Stimulated activated naive CD8-positive, alpha-beta T cell treated with anti-CD3 and anti-CD28 coated beads, Interleukin-15, Interleukin-2, amounts not matched to agents 100 ng/mL and 50 ng/mL, for 24 hours (primary cell): ENCODE data around the gene ERN2.
A peak's percentile ranks its signal among the peaks of the same experiment; 100 is the strongest.

Experiments used
- H3K27ac Mint-ChIP-seq: one replicate; pipeline ENCODE4 v1.8.0; 2021; ENCODE audit warnings: mild to moderate bottlenecking, mixed read lengths
- H3K27me3 Mint-ChIP-seq: one replicate; pipeline ENCODE4 v1.8.0; 2021; ENCODE audit warnings: mixed read lengths
- H3K36me3 Mint-ChIP-seq: one replicate; pipeline ENCODE4 v1.8.0; 2021; ENCODE audit warnings: low read depth, mixed read lengths
- H3K4me1 Mint-ChIP-seq: one replicate; pipeline ENCODE4 v1.8.0; 2021; ENCODE audit warnings: low read depth, mixed read lengths
- H3K4me3 Mint-ChIP-seq: one replicate; pipeline ENCODE4 v1.8.0; 2021; ENCODE audit warnings: mild to moderate bottlenecking, mixed read lengths
- H3K9me3 Mint-ChIP-seq: one replicate; pipeline ENCODE4 v1.8.0; 2021; ENCODE audit warnings: mixed read lengths

The ERN2 gene

GRCh38 chr16:23679986-23680336, 33.1 kb downstream of the ERN2 start:
- Mint-ChIP-seq H3K9me3 (no peaks in the 10 kb centered on the region), H3K36me3 (peaks cover 38% of the 10 kb centered on the region), H3K27ac (no peak overlapping the region), H3K4me3 (peak overlapping the region; percentile 92), H3K27me3 (no peaks in the 10 kb centered on the region), H3K4me1 (peaks cover 19% of the 10 kb centered on the region)

DNA sequence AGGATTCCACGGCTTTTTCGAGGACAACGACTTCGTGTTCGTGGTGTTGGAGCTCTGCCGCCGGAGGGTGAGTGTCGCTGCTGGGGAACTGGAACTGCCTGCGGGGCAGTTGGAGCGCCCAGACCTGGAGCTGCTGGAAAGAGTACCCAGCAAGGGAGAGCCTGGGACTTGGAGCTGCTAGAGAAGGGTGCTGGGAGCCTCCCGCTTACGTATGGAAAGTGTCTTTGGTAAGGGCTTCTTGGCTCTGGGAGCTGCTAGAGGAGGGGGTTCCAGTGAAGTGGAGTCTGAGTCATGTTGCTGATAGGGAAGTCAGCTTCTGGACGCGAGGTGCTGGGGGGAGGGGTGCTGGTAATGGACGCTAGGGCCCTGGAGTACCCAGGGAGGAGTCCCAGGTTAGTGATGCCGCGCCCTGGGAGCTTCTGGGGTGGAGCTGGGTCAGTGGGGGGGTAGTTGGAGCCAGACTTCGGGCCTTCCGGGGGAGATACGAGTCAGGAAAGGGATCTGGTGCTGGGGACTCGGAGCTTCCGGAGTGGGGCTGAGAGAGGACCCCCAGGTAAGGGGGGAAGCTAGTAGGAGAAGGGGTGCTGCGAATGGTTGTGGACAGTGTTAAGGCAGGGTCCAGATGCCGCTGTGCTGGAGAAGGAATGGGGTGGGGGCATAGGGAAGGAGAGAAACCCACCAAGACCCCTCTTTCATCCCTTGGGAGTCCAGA, 33.6 kb downstream of the ERN2 start:
- H3K4me3 Mint-ChIP-seq, result peak overlapping the region; percentile 92
- H3K27me3 Mint-ChIP-seq, result no peaks in the 10 kb centered on the region
- H3K4me1 Mint-ChIP-seq, result peaks cover 19% of the 10 kb centered on the region
- no peaks in the 10 kb centered on the region for H3K9me3 Mint-ChIP-seq
- peaks cover 35% of the 10 kb centered on the region for H3K36me3 Mint-ChIP-seq
- peak overlapping the region; percentile 49 for H3K27ac Mint-ChIP-seq

- peaks cover 30% of the 10 kb centered on the region for H3K36me3 Mint-ChIP-seq
- peak within 1 kb of the TSS; percentile 92 for H3K4me3 Mint-ChIP-seq
- H3K9me3 Mint-ChIP-seq, result no peaks in the 10 kb centered on the region
- H3K27me3 Mint-ChIP-seq, result no peaks in the 10 kb centered on the region
- H3K4me1 Mint-ChIP-seq, result peaks cover 19% of the 10 kb centered on the region
- H3K27ac Mint-ChIP-seq, result peak within 1 kb of the TSS; percentile 49
Measured at GRCh38 chr16:23678430-23679273, 34.4 kb downstream of the ERN2 start, which contains the start of gene PLK1. Gene PLK1 (plus strand): TSS chr16:23678889. CDS start chr16:23678933, 44 bp downstream.

DNA sequence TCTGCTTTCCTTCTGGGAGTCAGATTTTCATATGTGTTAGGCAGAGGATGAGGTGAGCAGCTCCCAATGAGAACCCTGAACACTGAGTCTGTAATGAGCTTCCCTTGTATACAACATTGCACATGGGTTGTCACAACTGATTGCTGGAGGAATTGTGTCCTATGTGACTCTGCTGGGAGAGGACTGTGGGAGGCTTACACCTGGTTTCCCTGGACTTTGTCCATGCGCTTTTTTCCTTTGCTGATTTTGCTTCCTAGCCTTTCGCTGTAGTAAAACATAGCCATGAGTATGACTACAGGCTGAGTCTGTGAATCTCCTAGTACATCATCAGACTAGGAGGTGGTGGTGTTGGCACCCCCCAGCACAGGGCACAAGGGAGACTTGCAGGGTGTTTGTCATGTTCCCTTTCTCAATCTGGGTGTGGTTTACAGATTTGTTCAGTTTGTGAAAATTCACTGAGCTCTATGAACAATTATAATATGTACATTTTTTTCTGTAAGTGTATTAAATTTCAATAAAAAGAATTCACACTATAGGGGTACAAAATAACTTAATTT, 36.0 kb downstream of the ERN2 start:
- H3K4me3 Mint-ChIP-seq, result no peak overlapping the region
- H3K27me3 Mint-ChIP-seq, result no peaks in the 10 kb centered on the region
- no peak overlapping the region for H3K27ac Mint-ChIP-seq
- no peaks in the 10 kb centered on the region for H3K9me3 Mint-ChIP-seq
- H3K36me3 Mint-ChIP-seq, result peaks cover 29% of the 10 kb centered on the region
- peaks cover 19% of the 10 kb centered on the region for H3K4me1 Mint-ChIP-seq

DNA sequence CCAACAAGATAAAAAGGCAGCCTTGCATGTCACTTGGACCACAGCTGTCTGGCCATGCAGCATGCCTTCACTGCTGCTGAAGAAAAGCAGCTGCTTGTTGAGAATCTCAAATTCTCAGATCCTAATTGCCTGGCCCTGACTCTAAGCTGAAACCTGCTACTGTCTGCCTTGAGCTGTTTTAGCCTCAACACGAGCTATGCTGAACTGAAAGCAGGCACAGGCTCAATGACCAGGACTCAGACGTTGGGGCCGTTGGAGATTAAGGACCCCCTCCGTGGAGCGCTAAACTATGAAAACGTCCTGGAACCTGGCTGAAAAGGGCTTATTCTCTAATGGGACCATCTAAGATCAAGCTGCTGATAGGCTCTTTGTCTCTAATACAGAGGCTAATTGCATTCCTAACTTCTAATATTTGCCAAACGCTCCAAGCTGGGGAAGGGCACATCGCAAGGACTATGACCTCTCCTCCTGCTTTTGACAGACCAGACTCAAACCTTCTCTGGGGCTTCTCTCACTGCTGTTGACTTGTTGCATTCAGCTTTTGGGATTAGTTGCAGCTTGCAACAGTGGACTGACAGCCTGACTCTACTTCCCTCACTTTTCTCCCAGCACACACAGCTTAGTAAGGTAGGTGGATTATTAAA, 38.9 kb downstream of the ERN2 start:
- Mint-ChIP-seq H3K4me1 (peaks cover 27% of the 10 kb centered on the region), H3K36me3 (peaks cover 33% of the 10 kb centered on the region), H3K27ac (no peak overlapping the region), H3K4me3 (no peak overlapping the region), H3K9me3 (no peaks in the 10 kb centered on the region), H3K27me3 (no peaks in the 10 kb centered on the region)

DNA sequence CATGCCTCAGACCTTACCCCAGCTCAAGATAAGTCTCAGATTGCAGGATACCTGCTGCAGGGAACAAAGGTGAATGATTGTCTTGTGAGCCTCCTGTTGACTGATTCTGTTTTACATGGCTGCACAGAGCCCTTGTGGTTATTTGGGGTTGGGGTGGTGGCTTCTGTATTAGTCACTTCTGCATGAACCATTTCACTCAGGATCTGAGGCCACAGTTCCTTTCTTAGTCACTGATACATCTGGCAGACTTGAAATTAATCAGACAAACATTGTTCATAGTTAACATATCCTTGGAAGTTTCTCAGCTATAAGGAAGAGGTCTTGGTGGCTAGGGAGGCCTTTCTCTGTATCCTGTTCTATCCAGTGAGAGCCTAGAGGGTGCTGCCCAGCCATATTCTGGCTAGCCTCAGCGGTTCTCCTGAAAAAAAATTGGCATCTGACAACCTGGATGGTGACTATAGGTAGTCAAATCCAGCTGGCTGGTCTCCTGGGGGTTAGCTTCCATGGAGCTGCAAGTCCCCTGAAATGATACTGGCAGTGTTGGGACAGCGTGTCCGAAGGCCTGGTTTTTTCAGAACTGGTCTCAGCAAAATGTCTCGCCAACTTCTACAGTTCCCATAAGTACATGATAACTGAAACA, 42.8 kb downstream of the ERN2 start:
- Mint-ChIP-seq H3K4me1 (peaks cover 22% of the 10 kb centered on the region), H3K27me3 (no peaks in the 10 kb centered on the region), H3K36me3 (peaks cover 70% of the 10 kb centered on the region), H3K27ac (peak overlapping the region; percentile 36), H3K4me3 (no peak overlapping the region), H3K9me3 (no peaks in the 10 kb centered on the region)

- Mint-ChIP-seq H3K4me1 (peaks cover 22% of the 10 kb centered on the region), H3K36me3 (peaks cover 84% of the 10 kb centered on the region), H3K4me3 (no peak overlapping the region), H3K27me3 (no peaks in the 10 kb centered on the region), H3K27ac (no peak overlapping the region), H3K9me3 (no peaks in the 10 kb centered on the region)
Measured at GRCh38 chr16:23668873-23669272, 44.1 kb downstream of the ERN2 start.

DNA sequence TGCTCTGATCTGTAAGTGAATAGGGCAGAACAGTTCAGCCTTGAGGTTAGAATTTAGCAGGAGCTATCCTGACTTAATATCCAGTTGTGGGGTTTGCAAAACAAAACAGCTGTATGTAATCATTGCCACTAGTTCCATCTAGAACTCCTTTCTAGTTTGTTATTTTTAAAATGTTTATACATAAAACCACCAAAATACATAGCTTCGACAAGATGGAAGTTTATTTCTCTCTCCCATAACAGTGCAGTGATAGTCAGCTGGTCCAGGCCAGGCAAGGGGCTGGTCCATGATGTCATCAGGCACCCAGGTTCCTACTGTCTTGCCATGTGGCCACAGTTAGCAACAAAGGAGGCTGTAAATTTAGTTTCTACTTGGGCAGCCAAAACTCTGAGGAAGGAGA, 44.8 kb downstream of the ERN2 start:
- Mint-ChIP-seq H3K9me3 (no peaks in the 10 kb centered on the region), H3K4me3 (no peak overlapping the region), H3K36me3 (peaks cover 82% of the 10 kb centered on the region), H3K27me3 (no peaks in the 10 kb centered on the region), H3K27ac (no peak overlapping the region), H3K4me1 (peaks cover 22% of the 10 kb centered on the region)

DNA sequence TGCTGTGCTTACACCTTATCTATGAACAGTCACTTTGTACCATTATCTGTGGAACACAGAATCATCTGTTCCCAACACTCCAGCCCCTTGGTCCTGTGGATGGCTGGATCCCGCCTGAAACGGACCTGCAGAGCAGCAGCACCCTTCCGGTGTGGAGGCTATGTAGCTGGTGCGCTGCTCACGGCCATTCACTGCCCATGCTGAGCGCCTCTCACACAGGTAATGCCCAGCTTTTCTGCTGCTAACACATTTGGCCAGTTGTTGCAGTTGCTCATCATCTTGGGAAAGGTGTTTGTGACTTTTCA, 45.7 kb downstream of the ERN2 start:
- Mint-ChIP-seq H3K36me3 (peaks cover 89% of the 10 kb centered on the region), H3K4me3 (no peak overlapping the region), H3K4me1 (peaks cover 22% of the 10 kb centered on the region), H3K9me3 (no peaks in the 10 kb centered on the region), H3K27me3 (no peaks in the 10 kb centered on the region), H3K27ac (no peak overlapping the region)

- Mint-ChIP-seq H3K4me1 (peaks cover 22% of the 10 kb centered on the region), H3K9me3 (no peaks in the 10 kb centered on the region), H3K36me3 (peaks cover 93% of the 10 kb centered on the region), H3K27ac (no peak overlapping the region), H3K27me3 (no peaks in the 10 kb centered on the region), H3K4me3 (no peak overlapping the region)
Measured at GRCh38 chr16:23666571-23667354, 46.3 kb downstream of the ERN2 start.

DNA sequence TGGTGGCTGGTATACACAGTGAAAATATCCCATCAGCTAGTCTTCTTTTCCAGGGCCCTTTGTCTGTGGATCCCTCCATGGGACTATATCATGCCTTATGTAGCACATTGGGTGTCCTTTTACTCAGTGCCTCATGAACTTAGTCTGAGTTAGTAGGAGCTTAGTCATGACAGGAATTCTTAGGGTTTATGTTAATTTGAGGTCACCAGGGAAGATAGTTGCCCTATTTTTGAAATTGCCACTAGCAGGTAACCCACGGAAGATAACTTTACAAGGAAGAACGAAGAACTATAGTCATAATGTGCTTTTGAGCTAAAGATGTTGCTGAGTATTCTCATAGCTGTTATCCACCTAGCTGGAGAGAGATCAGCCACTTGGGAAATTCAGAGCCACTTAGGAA, 49.1 kb downstream of the ERN2 start:
- H3K36me3 Mint-ChIP-seq, result peaks cover 95% of the 10 kb centered on the region
- peaks cover 7% of the 10 kb centered on the region for H3K4me1 Mint-ChIP-seq
- H3K27ac Mint-ChIP-seq, result no peak overlapping the region
- H3K27me3 Mint-ChIP-seq, result no peaks in the 10 kb centered on the region
- no peaks in the 10 kb centered on the region for H3K9me3 Mint-ChIP-seq
- H3K4me3 Mint-ChIP-seq, result no peak overlapping the region

DNA sequence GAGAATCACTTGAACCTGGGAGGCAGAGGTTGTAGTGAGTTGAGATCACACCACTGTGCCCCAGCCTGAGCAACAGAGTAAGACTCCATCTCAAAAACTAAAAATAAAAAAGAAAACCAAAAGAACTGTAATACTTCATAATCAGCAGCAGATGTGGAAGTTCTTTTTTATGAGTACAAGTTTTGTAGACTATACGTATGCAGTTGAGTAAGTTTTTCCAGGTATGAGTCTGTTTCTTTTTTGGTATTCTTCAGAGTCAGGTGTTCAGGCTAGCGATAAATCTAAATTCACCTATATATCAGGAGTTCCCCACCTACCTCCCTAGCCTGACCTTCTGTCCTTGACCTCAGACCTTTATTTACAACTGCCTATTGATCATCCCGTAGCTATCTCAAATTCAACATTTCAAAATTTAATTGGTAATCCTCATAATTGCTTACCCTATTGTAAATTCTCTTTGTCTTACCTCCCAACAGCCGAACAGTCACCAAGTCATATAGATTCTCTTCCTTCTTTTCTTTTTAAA, 61.0 kb downstream of the ERN2 start:
- peaks cover 36% of the 10 kb centered on the region for H3K4me1 Mint-ChIP-seq
- no peaks in the 10 kb centered on the region for H3K9me3 Mint-ChIP-seq
- H3K4me3 Mint-ChIP-seq, result no peak overlapping the region
- H3K27me3 Mint-ChIP-seq, result no peaks in the 10 kb centered on the region
- peaks cover 60% of the 10 kb centered on the region for H3K36me3 Mint-ChIP-seq
- peak overlapping the region; percentile 18 for H3K27ac Mint-ChIP-seq

GRCh38 chr16:23650674-23651416, 62.2 kb downstream of the ERN2 start:
- Mint-ChIP-seq H3K4me3 (no peak overlapping the region), H3K4me1 (peaks cover 46% of the 10 kb centered on the region), H3K36me3 (peaks cover 67% of the 10 kb centered on the region), H3K27me3 (no peaks in the 10 kb centered on the region), H3K9me3 (no peaks in the 10 kb centered on the region), H3K27ac (peak overlapping the region; percentile 70)
